Thyroid gland (tissue), 4 donors: ENCODE results near the gene GNPDA1.

ENCODE experiments used
- CTCF ChIP-seq, 6 experiments: fragments of 200-600 bp in 3 of 6; fragments of 450-650 bp in 3 of 6; sonication (generic) in 3 of 6; IDR thresholded peaks; one replicate each; pipeline ENCODE4 v1.5.1; 2016 to 2019; ENCODE audit warnings: antibody characterized with exemption in 6 of 6, mild to moderate bottlenecking in 2 of 6, inconsistent platforms in 1 of 6, moderate library complexity in 1 of 6
- POLR2A ChIP-seq, 2 donors: fragments of 450-650 bp; IDR thresholded peaks; one replicate each; pipeline ENCODE4 v1.6.1; 2017; ENCODE audit warnings: antibody characterized with exemption in 2 of 2, mild to moderate bottlenecking in 2 of 2, moderate library complexity in 1 of 2

- TF ChIP-seq CTCF (IDR thresholded peaks at IDR 0.05) (no peak), POLR2A (IDR thresholded peaks at IDR 0.05) (no peak)
These were observed 51.4 kb downstream of the GNPDA1 start for GRCh38 chr5:141961466-141961865.
